Measurements from ENCODE around the gene OR1L6.

Gene OR1L6

GRCh38 chr9:122777052-122777451, 34.9 kb downstream of the OR1L6 start:
- H3K27ac ChIP-seq, result no peak overlapping the region
- TF ChIP-seq CTCF (conservative IDR thresholded peaks at IDR 0.05), result no peak

GRCh38 chr9:122777935-122778627, 36.0 kb downstream of the OR1L6 start:
- TF ChIP-seq CTCF (conservative IDR thresholded peaks at IDR 0.05), result no peak
- H3K27ac ChIP-seq, result no peak overlapping the region

- TF ChIP-seq CTCF (conservative IDR thresholded peaks at IDR 0.05), result no peak
- no peak overlapping the region for H3K27ac ChIP-seq
These were observed 37.1 kb downstream of the OR1L6 start for GRCh38 chr9:122779181-122779580.

- H3K27ac ChIP-seq, result no peak overlapping the region
- TF ChIP-seq CTCF (conservative IDR thresholded peaks at IDR 0.05), result no peak
These were observed 37.9 kb downstream of the OR1L6 start for GRCh38 chr9:122780026-122780425.

GRCh38 chr9:122781671-122782070, 39.6 kb downstream of the OR1L6 start:
- no peak for TF ChIP-seq CTCF (conservative IDR thresholded peaks at IDR 0.05)

GRCh38 chr9:122785269-122785668, 43.2 kb downstream of the OR1L6 start:
- no peak overlapping the region for H3K27ac ChIP-seq
- TF ChIP-seq CTCF (conservative IDR thresholded peaks at IDR 0.05), result no peak

More at GRCh38 chr9:122781671-122782070, 39.6 kb downstream of the OR1L6 start:
- H3K27ac ChIP-seq, result no peak overlapping the region

GRCh38 chr9:122786338-122786737, 44.2 kb downstream of the OR1L6 start:
- no peak for TF ChIP-seq CTCF (conservative IDR thresholded peaks at IDR 0.05)
- H3K27ac ChIP-seq, result no peak overlapping the region

Measured in VCaP (cell line).